HFFc6 (cell line): ENCODE data around the gene XCL1. TPM values are rescaled to one million over a fixed set of nuclear protein-coding genes. Genes with fewer than 3 reads are reported as not detected.
"Not testable (repeated sequence)": the region's sequence is repeated elsewhere in the genome, so short reads cannot be mapped to it uniquely, and the experiment has no call there.

Source experiments
- DNase-seq: peaks from one replicate; pipeline ENCODE4 v3.0.0-alpha.2; 2018
- H3K27ac Mint-ChIP-seq: 2 replicates; pipeline ENCODE4 v1.8.0; 2020; ENCODE audit warnings: mild to moderate bottlenecking, mixed read lengths
- H3K27me3 Mint-ChIP-seq: 2 replicates; pipeline ENCODE4 v1.8.0; 2021; ENCODE audit warnings: mild to moderate bottlenecking, moderate library complexity, mixed read lengths; ENCODE audit not compliant: insufficient read depth
- H3K36me3 Mint-ChIP-seq: 2 replicates; pipeline ENCODE4 v1.8.0; 2021; ENCODE audit warnings: low read depth, mixed read lengths
- H3K4me1 Mint-ChIP-seq: 2 replicates; pipeline ENCODE4 v1.8.0; 2020; ENCODE audit warnings: low read depth, mixed read lengths
- H3K4me3 Mint-ChIP-seq: 2 replicates; pipeline ENCODE4 v1.8.0; 2020; ENCODE audit warnings: mild to moderate bottlenecking, moderate library complexity, mixed read lengths
- H3K9me3 Mint-ChIP-seq: 2 replicates; pipeline ENCODE4 v1.8.0; 2020; ENCODE audit warnings: mild to moderate bottlenecking, mixed read lengths
- total RNA-seq, 6 experiments: library from RNA; stranded (reverse); fragmentation: NEBNext Ultra II Directional; extraction: Animal tissue kit (Norgen Biotek cat#: 25700); gene quantifications; 2 replicates in 1 of 6; 3 replicates in 5 of 6; pipeline ENCODE4 v1.2.3, GENCODE V29; 2021
- TF ChIP-seq, protein P1 (sequence below): fragments of 200-600 bp; sonication (generic); IDR thresholded peaks from 2 replicates; pipeline ENCODE4 v1.5.0; 2021; ENCODE audit warnings: antibody characterized with exemption, mild to moderate bottlenecking

Gene XCL1
- total RNA-seq, 6 experiments from 2014 or later, result not detected

DNA sequence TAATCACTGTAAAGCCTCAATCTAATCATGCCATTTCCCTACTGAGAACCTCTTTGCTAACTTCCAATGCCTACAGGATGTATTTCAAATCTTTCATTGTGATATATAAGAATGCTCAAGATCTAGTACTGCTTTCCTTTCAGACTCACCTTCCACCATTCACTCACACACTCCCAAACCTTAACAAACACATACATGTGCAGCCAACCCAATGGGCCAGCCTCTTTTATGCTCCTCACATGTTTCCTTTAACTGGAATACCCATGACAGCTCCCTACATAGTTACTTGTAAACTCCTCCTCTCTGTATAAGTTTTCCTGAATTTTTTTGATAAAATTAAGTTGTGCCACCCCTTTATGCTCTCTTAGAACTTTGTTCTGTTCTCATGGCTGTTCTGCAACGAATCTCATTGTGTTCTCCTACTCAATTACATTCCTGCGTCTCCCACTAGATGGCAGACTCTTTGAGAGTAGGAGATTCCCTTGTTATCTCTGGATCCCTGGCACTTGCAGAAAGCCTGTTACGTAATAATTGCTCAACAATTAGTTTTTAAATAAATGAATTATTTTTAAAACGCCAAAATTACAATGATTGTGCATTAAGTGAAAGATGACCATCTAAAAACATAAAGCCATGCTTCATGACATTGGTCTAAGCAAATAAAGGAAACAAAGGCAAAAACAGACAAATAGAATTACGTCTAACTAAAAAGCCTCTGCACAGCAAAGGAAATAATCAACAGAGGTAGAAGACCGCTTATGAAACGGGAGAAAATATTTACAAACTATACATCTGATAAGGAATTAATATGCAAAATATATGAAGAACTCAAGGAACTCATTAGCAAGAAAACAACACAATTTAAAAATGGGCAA is 30.5 kb upstream of the XCL1 start:
- not testable (repeated sequence) for H3K27ac Mint-ChIP-seq, H3K36me3 Mint-ChIP-seq, H3K9me3 Mint-ChIP-seq, H3K4me3 Mint-ChIP-seq, H3K27me3 Mint-ChIP-seq, H3K4me1 Mint-ChIP-seq
- TF ChIP-seq, protein P1, sequence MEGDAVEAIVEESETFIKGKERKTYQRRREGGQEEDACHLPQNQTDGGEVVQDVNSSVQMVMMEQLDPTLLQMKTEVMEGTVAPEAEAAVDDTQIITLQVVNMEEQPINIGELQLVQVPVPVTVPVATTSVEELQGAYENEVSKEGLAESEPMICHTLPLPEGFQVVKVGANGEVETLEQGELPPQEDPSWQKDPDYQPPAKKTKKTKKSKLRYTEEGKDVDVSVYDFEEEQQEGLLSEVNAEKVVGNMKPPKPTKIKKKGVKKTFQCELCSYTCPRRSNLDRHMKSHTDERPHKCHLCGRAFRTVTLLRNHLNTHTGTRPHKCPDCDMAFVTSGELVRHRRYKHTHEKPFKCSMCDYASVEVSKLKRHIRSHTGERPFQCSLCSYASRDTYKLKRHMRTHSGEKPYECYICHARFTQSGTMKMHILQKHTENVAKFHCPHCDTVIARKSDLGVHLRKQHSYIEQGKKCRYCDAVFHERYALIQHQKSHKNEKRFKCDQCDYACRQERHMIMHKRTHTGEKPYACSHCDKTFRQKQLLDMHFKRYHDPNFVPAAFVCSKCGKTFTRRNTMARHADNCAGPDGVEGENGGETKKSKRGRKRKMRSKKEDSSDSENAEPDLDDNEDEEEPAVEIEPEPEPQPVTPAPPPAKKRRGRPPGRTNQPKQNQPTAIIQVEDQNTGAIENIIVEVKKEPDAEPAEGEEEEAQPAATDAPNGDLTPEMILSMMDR, result peak; percentile 75
- peak; percentile 59 for DNase-seq

DNA sequence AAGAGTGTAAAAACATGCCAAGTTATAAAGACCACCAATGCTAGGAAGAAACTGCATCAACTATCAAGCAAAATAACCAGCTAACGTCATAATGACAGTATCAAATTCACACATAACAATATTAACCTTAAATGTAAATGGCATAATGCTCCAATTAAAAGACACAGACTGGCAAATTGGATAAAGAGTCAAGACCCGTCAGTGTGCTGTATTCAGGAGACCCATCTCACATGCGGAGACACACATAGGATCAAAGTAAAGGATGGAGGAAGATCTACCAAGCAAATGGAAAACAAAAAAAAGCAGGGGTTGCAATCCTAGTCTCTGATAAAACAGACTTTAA is 29.9 kb upstream of the XCL1 start:
- H3K4me3 Mint-ChIP-seq, DNase-seq, H3K4me1 Mint-ChIP-seq, H3K27me3 Mint-ChIP-seq, H3K36me3 Mint-ChIP-seq, H3K27ac Mint-ChIP-seq, H3K9me3 Mint-ChIP-seq: not testable (repeated sequence)

DNA sequence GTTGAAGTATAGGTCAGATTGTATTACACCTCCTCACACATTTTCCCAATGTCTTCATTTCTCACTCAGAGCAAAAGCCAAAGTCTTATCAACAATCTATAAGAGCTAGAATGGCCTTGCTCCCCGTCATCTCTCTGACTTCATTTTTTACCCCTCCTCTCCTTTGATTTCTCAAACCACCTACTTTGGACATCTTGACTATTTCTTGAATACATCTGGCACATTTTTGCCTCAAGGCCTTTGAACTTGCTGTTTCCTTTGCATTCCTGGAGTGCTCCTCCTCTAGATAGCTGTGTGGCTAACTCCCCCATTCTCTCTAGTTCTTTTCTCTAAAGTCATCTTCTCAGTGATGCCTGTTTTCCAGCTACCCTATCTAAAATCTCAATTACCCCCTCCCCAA is 25.4 kb upstream of the XCL1 start:
- Mint-ChIP-seq H3K27ac (no peak overlapping the region), H3K4me3 (no peak overlapping the region), H3K36me3 (no peaks in the 10 kb centered on the region), H3K27me3 (peaks cover 7% of the 10 kb centered on the region), H3K4me1 (no peaks in the 10 kb centered on the region; the same call in 1 of the 2 replicates), H3K9me3 (peaks cover 7% of the 10 kb centered on the region; the same call in 1 of the 2 replicates)
- TF ChIP-seq, protein P1, result no peak
- no peak for DNase-seq

DNA sequence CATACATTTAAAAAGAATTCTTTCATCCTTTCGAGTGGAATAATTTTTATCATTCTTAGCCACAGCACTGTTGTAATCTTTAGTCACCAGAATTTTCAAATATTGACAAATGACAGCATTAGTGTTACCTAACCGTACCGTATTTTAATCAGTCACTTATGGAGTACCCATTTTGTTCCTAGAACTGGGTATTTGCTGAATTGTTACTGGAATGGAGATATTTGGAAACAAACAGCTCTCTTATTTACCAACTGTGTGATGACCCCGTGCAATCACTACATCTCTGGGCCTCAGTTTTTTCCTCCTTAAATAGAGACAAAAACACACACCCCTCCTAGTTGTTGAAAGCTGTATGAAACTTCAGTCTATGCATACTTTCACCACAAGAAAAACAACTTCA is 24.7 kb upstream of the XCL1 start:
- TF ChIP-seq, protein P1, result no peak
- DNase-seq, result no peak

DNA sequence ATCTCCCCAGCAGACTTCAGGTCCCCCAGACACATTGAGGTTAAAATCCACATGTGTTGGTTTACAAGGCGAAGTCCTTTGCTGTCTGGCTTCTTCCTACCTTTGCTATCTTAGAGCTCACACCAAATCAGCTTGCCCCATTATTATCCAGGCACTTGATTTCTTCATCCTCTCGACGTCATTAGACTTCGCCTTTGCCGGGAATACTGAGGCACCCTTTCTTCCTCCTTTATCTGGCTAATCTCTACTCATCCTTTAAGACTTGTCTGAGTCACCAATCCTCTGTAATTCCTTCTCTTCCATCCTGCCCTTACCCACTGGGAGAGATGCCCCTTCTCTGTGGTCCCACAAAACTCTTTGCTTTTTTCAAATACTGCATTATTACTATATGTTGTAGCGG is 23.4 kb upstream of the XCL1 start:
- Mint-ChIP-seq H3K9me3 (peaks cover 7% of the 10 kb centered on the region; the same call in 1 of the 2 replicates), H3K27me3 (peaks cover 8% of the 10 kb centered on the region), H3K27ac (no peak overlapping the region), H3K4me1 (peaks cover 9% of the 10 kb centered on the region), H3K36me3 (no peaks in the 10 kb centered on the region), H3K4me3 (no peak overlapping the region)
- DNase-seq, result no peak
- TF ChIP-seq, protein P1, result no peak

More for the DNA sequence above, 24.7 kb upstream of the XCL1 start:
- Mint-ChIP-seq H3K27me3 (peaks cover 7% of the 10 kb centered on the region), H3K27ac (no peak overlapping the region), H3K36me3 (no peaks in the 10 kb centered on the region), H3K4me1 (no peaks in the 10 kb centered on the region; the same call in 1 of the 2 replicates), H3K4me3 (no peak overlapping the region), H3K9me3 (peaks cover 7% of the 10 kb centered on the region; the same call in 1 of the 2 replicates)
